Inflammatory macrophage treated with lipopolysaccharide for 4 hours (primary cell): Measurements from ENCODE around the gene IPO11.
A peak's percentile ranks its signal among the peaks of the same experiment; 100 is the strongest.
"Not testable (repeated sequence)": the region's sequence is repeated elsewhere in the genome, so short reads cannot be mapped to it uniquely, and the experiment has no call there.

Experiments
- DNase-seq: peaks from one replicate; pipeline ENCODE4 v3.0.0-alpha.2; 2020

The IPO11 gene

DNA sequence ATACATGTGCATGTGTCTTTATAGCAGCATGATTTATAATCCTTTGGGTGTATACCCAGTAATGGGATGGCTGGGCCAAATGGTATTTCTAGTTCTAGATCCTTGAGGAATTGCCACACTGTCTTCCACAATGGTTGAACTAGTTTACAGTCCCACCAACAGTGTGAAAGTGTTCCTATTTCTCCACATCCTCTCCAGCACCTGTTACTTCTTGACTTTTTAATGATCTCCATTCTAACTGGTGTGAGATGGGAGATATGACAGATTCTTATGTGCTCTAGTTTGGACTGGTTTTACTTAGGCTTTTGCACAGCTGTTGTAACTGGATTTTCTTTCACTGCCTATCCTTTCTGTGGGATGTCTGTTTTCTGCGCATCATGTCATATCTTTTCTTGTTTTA, 108.2 kb downstream of the IPO11 start:
- not testable (repeated sequence) for DNase-seq

- DNase-seq: peak; percentile 72
Observed at GRCh38 chr5:62521319-62521718, 108.8 kb downstream of the IPO11 start.

DNA sequence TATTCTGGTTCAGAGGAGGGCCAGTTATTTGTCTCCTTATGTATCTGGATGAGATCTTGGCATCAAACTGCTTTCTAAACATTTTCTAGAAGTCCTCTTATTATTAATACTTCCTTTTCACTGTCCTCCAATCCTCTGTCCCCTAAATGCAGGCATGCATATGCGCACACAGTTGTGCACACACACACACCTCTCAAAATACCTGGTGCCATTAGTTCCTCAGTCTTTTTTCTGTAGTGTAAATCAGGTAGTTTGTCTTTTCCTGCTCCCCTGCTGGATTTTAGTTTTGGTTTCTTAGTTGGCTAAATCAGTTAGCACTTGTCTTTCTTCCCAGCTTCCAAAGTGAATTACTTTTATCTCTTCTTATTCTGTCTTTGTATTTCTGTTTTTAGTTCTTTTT, 110.2 kb downstream of the IPO11 start:
- DNase-seq: no peak

- no peak for DNase-seq
Observed at GRCh38 chr5:62533597-62533996, 121.0 kb downstream of the IPO11 start.

GRCh38 chr5:62534461-62535236, 122.1 kb downstream of the IPO11 start:
- DNase-seq: no peak

DNA sequence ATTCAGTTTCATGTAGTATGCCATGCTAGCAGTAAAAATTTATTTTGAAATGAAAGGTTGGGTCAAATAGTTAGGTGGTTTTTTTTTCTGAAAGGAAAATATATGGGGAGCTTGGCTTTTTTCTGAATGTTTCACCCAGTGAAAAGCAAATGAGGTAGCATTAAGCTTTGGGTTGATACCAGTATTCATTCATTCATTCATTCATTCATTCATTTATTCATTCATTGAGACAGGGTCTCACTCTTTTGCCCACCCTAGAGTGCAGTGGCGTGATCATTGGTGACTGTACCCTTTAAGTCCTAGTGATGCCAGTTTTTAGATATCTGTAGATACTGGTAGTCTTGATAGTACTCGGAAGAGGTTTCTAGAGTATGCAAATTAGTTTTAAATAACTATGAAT, 123.7 kb downstream of the IPO11 start:
- no peak for DNase-seq

DNA sequence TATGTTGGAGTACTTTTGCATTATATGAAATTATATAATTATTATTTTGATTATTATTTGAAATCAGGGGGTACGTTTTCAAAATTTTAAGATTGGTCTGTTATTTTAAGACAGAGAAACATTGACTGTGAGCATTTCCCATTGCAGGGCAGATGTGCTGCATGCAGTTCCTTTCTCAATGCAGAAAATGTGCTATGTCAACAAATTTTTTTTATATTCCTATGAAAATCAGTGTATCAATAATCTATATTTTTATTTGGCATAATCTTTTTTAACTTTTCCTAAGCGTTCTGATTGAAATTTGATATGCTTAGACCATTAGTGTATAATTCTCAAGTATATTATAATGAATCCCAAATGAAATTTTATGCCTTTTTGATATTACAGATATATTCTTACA, 124.2 kb downstream of the IPO11 start:
- DNase-seq: no peak

GRCh38 chr5:62538017-62538942, 125.7 kb downstream of the IPO11 start:
- peak; percentile 75 for DNase-seq

GRCh38 chr5:62542720-62543119, 130.2 kb downstream of the IPO11 start:
- no peak for DNase-seq

GRCh38 chr5:62547945-62548630, 135.5 kb downstream of the IPO11 start:
- peak; percentile 72 for DNase-seq

DNA sequence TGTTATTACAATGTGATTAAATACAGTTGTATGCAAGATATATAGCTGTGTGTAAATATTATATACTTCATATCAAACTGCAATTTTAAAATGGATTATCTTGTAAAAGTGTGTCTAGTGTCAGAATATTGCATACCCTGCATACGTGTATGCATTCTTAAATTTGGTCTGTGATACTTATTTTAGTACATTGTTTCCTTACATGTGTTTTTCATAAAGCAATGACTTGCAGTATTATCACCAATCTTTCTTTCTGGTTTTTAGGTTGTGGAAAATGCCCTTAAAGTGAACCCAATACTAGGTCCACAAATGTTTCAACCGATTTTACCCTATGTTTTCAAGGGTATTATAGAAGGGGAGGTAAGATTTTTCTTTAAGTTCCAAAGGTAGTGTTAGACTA, 137.5 kb downstream of the IPO11 start:
- DNase-seq: no peak

- DNase-seq: no peak
Observed at GRCh38 chr5:62555930-62556329, 143.4 kb downstream of the IPO11 start.

DNA sequence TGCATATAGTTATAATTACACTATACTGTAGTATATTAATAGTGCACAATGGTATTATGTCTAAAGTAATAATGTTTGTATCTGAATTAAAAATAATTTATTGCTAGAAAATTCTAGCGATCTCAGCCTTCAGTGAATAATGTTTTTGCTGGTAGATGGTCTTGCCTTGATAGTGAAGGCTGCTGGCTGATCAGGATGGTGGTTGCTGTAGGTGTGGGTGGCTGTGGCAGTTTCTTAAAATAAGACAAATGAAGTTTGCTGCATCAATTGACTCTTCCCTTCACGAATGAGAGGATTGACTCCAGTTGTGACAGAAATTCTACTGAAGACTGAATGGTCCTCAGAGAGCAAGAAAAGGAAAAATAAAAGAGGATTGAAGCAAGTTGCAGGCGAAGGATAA, 146.4 kb downstream of the IPO11 start:
- no peak for DNase-seq

DNA sequence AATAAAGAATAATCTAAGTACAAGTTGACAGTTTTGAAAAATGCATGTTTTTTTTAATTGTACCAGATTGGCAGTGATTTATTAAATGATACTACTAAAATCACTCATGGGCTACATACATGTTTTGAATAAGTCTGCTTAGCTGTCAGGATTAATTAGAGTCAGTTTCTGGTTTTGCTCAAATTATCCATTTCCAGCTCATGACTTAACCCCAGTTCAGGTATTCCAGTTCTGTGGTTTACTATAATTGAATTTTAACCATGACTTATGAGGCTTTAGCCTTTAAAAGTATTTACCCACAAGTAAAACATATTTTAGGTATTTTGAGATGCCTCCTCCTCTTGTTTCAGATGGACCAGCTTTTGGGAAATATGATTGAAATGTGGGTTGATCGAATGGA, 148.2 kb downstream of the IPO11 start:
- DNase-seq: no peak

GRCh38 chr5:62561896-62562295, 149.3 kb downstream of the IPO11 start:
- DNase-seq: no peak

- no peak for DNase-seq
Observed at GRCh38 chr5:62562867-62563266, 150.3 kb downstream of the IPO11 start.

DNA sequence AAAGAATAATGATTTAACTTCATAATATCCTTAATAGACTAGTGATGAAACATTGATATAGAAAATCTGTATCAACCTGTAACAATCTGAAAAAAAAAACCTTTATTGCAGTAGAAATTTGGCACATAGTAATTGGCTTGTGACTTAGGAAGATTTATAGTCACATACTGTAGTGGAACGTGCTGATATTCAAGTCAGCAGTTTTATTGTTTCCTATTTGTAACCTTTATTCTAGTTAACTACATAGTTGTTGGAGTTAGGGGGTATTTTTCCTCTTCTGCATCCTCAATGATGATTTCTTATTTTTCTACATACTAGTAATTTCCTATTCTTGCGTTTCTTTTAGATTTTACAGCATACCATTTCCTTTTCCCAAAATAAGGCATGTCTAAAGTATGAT, 151.5 kb downstream of the IPO11 start:
- no peak for DNase-seq

DNA sequence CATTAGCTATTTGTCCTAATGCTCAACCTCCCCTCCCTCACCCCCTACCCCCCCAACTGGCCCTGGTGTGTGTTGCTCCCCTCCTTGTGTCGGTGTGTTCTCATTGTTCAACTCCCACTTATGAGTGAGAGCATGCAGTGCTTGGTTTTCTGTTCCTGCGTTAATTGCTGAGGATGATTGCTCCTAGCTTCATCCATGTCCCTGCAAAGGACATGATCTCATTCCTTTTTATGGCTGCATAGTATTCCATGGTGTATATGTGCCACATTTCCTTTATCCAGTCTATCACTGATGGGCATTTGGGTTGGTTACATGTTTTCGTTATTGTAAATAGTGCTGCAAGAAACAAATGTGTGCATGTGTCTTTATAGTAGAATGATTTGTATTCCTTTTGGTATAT, 153.2 kb downstream of the IPO11 start:
- DNase-seq: not testable (repeated sequence)

GRCh38 chr5:62568143-62568542, 155.6 kb downstream of the IPO11 start:
- no peak for DNase-seq

DNA sequence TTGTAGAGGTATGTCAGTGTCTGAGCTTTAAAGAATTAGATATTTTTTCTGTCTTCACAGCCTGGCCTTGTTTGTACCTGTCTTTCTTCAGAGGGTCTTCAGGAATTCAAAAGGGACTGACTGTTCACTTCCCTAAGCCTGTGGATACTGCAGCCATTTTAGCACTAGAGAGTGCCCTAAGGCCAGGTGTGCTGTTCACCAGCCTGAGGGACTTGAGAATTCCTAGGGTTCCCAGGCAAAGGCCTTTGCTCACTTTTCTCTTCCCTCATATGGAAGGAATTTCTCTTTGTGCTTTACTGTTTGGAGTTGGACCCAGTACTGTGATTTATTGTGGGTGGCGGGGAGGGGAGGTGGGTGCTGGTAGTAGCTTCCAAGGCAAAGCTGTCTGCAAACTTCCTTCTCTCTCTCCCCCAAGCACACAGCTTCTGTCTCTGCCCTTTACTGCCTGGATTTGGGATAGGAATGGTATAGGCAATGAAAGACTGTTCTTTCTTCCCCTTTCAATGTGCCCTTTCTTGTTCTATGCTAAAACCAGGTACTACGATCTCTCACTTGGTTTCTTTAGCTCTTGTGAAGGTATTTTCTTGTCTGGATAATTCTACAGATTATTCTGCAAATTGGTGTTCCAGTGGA, 156.4 kb downstream of the IPO11 start:
- no peak for DNase-seq

DNA sequence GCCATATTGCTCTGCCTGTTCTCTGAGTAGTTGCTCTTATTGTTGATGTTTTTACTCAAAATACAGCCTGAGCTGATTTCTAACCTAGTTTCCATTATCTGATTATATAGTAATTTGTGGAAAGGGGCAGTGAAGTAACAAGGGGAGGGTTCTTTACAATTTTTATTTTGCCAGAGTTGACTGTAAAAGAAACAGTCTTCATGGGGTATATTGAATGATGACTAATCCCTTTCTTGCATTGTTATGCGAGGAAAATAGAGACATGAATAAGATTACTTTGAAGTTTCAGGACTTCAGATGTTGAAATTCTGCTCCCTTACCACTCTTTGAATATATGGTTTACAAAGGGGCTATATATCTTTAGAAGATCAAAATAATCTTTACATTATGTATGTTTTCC, 156.9 kb downstream of the IPO11 start:
- DNase-seq: no peak

GRCh38 chr5:62572918-62573514, 160.5 kb downstream of the IPO11 start:
- peak; percentile 40 for DNase-seq

DNA sequence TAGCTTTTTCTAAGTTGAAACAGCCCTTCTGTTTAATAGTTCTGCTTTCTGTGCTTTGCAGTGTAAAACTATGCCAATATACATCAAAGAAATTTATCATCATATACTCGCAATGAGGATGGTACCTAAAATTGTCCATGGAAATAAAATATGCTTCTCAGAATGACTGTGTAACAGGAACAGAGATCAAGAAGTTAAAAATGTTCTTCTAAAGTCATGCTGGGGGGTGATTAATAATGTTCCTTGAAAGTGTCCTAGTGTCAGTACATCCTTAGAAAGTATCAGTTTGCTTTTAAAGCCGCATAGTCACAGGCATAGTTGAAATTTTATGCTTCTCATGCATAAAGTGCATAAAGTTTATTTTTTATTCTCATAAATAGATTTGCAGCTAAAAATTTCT, 162.0 kb downstream of the IPO11 start:
- no peak for DNase-seq
